ENCODE data around the gene C10orf95. TPM values are rescaled to one million over a fixed set of nuclear protein-coding genes. Genes with fewer than 3 reads are reported as not detected.

Gene C10orf95
- total and polyA plus RNA-seq, 10 of the 15 experiments (the other 5 are each of a cell fraction or from before 2014, with no cell fraction given): 0.06 to 1.1 (median 0.31) TPM

GRCh38 chr10:102432162-102432950, 19.0 kb downstream of the C10orf95 start, which contains the start of gene CUEDC2 (continued):
- TF ChIP-seq ZBTB4 (CRISPR knock-in tag; IDR thresholded peaks at IDR 0.05) (no peak), SIN3A (IDR thresholded peaks at IDR 0.05; ENCODE audit: low read depth, low read length) (no peak), SPI1 (IDR thresholded peaks at IDR 0.05; ENCODE audit: borderline replicate concordance, insufficient read depth, low read depth, low read length) (0 out of 2 replicates have a peak, but pooled peaks have one; percentile 23), BRCA1 (IDR thresholded peaks at IDR 0.05; ENCODE audit: low read depth, low read length) (no peak), SMC3 (IDR thresholded peaks at IDR 0.05; ENCODE audit: borderline replicate concordance, low read length) (no peak), NFYA (IDR thresholded peaks at IDR 0.05; ENCODE audit: borderline replicate concordance, low read depth, low read length) (no peak), BHLHE40 (IDR thresholded peaks at IDR 0.05; ENCODE audit: borderline replicate concordance in 1 of 2, low read depth in 2 of 2, low read length in 1 of 2) (peak; percentile 39 to 67; a peak in 2 of 4 replicates), IKZF2 (IDR thresholded peaks at IDR 0.05) (peak in 1 of 2 experiments; percentile 49; a peak in 1 of 4 replicates), PAX5 (IDR thresholded peaks at IDR 0.05; ENCODE audit: borderline replicate concordance, low read depth, low read length) (0 out of 2 replicates have a peak, but pooled peaks have one; percentile 33), CEBPB (IDR thresholded peaks at IDR 0.05; ENCODE audit: borderline replicate concordance in 1 of 2, low read depth in 2 of 2, low read length in 2 of 2) (no peak), REST (IDR thresholded peaks at IDR 0.05; ENCODE audit: low read depth, low read length) (no peak), HDAC6 (IDR thresholded peaks at IDR 0.05; ENCODE audit: unreplicated experiment) (no peak), TCF7 (IDR thresholded peaks at IDR 0.05; ENCODE audit: borderline replicate concordance) (peak; percentile 96)
- TF ChIP-seq, protein P1, sequence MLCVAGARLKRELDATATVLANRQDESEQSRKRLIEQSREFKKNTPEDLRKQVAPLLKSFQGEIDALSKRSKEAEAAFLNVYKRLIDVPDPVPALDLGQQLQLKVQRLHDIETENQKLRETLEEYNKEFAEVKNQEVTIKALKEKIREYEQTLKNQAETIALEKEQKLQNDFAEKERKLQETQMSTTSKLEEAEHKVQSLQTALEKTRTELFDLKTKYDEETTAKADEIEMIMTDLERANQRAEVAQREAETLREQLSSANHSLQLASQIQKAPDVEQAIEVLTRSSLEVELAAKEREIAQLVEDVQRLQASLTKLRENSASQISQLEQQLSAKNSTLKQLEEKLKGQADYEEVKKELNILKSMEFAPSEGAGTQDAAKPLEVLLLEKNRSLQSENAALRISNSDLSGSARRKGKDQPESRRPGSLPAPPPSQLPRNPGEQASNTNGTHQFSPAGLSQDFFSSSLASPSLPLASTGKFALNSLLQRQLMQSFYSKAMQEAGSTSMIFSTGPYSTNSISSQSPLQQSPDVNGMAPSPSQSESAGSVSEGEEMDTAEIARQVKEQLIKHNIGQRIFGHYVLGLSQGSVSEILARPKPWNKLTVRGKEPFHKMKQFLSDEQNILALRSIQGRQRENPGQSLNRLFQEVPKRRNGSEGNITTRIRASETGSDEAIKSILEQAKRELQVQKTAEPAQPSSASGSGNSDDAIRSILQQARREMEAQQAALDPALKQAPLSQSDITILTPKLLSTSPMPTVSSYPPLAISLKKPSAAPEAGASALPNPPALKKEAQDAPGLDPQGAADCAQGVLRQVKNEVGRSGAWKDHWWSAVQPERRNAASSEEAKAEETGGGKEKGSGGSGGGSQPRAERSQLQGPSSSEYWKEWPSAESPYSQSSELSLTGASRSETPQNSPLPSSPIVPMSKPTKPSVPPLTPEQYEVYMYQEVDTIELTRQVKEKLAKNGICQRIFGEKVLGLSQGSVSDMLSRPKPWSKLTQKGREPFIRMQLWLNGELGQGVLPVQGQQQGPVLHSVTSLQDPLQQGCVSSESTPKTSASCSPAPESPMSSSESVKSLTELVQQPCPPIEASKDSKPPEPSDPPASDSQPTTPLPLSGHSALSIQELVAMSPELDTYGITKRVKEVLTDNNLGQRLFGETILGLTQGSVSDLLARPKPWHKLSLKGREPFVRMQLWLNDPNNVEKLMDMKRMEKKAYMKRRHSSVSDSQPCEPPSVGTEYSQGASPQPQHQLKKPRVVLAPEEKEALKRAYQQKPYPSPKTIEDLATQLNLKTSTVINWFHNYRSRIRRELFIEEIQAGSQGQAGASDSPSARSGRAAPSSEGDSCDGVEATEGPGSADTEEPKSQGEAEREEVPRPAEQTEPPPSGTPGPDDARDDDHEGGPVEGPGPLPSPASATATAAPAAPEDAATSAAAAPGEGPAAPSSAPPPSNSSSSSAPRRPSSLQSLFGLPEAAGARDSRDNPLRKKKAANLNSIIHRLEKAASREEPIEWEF (IDR thresholded peaks at IDR 0.05; ENCODE audit: insufficient replicate concordance, low read depth, low read length): no peak
